ENCODE measurements around the gene C4orf50. TPM values are rescaled to one million over a fixed set of nuclear protein-coding genes. Genes with fewer than 3 reads are reported as not detected.

Gene C4orf50
- total and polyA plus RNA-seq, 2 of the 4 experiments (the other 2 are of a cell fraction), result not detected

GRCh38 chr4:6028168-6028567, 9.9 kb upstream of the C4orf50 start:
- H3K4me2 ChIP-seq (ENCODE audit: low read depth, low read length), result no peak overlapping the region
- no peaks in the 10 kb centered on the region for H3K9me1 ChIP-seq (ENCODE audit: insufficient read depth, low read length)
- TF ChIP-seq RAD21 (IDR thresholded peaks at IDR 0.05; ENCODE audit: low read length) (no peak), BHLHE40 (IDR thresholded peaks at IDR 0.05; ENCODE audit: low read depth, low read length) (no peak), CHD1 (IDR thresholded peaks at IDR 0.05; ENCODE audit: low read depth, low read length) (no peak), CTCF (conservative IDR thresholded peaks at IDR 0.05; ENCODE audit: low read depth, low read length) (no peak)
- TF ChIP-seq, protein P1, sequence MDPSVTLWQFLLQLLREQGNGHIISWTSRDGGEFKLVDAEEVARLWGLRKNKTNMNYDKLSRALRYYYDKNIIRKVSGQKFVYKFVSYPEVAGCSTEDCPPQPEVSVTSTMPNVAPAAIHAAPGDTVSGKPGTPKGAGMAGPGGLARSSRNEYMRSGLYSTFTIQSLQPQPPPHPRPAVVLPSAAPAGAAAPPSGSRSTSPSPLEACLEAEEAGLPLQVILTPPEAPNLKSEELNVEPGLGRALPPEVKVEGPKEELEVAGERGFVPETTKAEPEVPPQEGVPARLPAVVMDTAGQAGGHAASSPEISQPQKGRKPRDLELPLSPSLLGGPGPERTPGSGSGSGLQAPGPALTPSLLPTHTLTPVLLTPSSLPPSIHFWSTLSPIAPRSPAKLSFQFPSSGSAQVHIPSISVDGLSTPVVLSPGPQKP (IDR thresholded peaks at IDR 0.05; ENCODE audit: borderline replicate concordance, low read depth, low read length), result no peak
- no peaks in the 10 kb centered on the region for H3K27me3 ChIP-seq (ENCODE audit: control insufficient read depth, insufficient read depth, low read length)
- H3K4me1 ChIP-seq (ENCODE audit: control insufficient read depth, insufficient read depth, low read length), result no peaks in the 10 kb centered on the region
- no peak overlapping the region for H4K8ac ChIP-seq (ENCODE audit: low read depth in 2 of 2, low read length in 2 of 2)
- WGBS, 2 experiments (ENCODE audit: extremely low coverage in 2 of 2, insufficient read length in 1 of 2), result 0% methylated on average over 1 of the region's 10 CpGs; no CpG with 5 or more reads in 1 of the 2 experiments
- H4K20me1 ChIP-seq (ENCODE audit: insufficient read depth, low read length), result no peaks in the 10 kb centered on the region
- no peaks in the 10 kb centered on the region for H3K79me1 ChIP-seq (ENCODE audit: low read depth in 1 of 2, low read length in 2 of 2)
- DNase-seq, result no peak
- H2AFZ ChIP-seq (replicated peaks; ENCODE audit: low read length, poor library complexity), result no peak overlapping the region
- H3K36me3 ChIP-seq (ENCODE audit: control insufficient read depth, insufficient read depth, low read length), result no peaks in the 10 kb centered on the region
- H2AK5ac ChIP-seq (ENCODE audit: low read depth, low read length), result no peak overlapping the region
- H3K4me3 ChIP-seq (ENCODE audit: insufficient read depth, low read depth, low read length), result no peak overlapping the region
- BruUV-seq (replicated peaks), result no TSS peak
- no peak overlapping the region for H2BK5ac ChIP-seq (ENCODE audit: low read depth, low read length, poor library complexity, severe bottlenecking)
- no peak overlapping the region; the same call in 1 of the 2 replicates for H3K56ac ChIP-seq (ENCODE audit: extremely low read depth, insufficient read depth, low read length)
- ATAC-seq (ENCODE audit: low read depth), result no peak
- dilution Hi-C loops (cut with HindIII; ENCODE audit: low sequenced_read_pairs, unreplicated experiment) (no loop called here), in situ Hi-C loops (cut with MboI; ENCODE audit: low sequenced_read_pairs) (loop anchor here (25.0 kb wide), 2 partner anchors 109 to 409 kb away; no protein-coding TSS in a partner anchor), intact Hi-C loops (cut with micrococcal nuclease) (no loop called here)
- no peak overlapping the region for H3K18ac ChIP-seq (ENCODE audit: low read depth, low read length)
- no peak overlapping the region for H2AK9ac ChIP-seq (replicated peaks; ENCODE audit: low read depth, low read length, poor library complexity)
- H4K5ac ChIP-seq (ENCODE audit: low read depth, low read length), result no peak overlapping the region
- CTCF ChIA-PET, result no interaction called here
- H3K9ac ChIP-seq (ENCODE audit: low read depth, low read length), result no peak overlapping the region
- H3K23ac ChIP-seq (ENCODE audit: low read depth, low read length), result no peak overlapping the region
- no peak overlapping the region for H3K14ac ChIP-seq (replicated peaks; ENCODE audit: low read depth, low read length)
- no peak overlapping the region for H2BK20ac ChIP-seq (ENCODE audit: low read depth, low read length)
- POLR2A ChIA-PET (ENCODE audit: unreplicated experiment), result no interaction called here
- H2BK120ac ChIP-seq (ENCODE audit: low read depth, low read length), result no peak overlapping the region
- H2BK15ac ChIP-seq (ENCODE audit: low read depth, low read length), result no peak overlapping the region
- H3K4ac ChIP-seq (ENCODE audit: low read depth, low read length), result no peak overlapping the region
- H4K91ac ChIP-seq (ENCODE audit: insufficient read depth, low read depth, low read length), result no peak overlapping the region
- H3K9me3 ChIP-seq (ENCODE audit: control insufficient read depth, insufficient read depth, low read length), result no peaks in the 10 kb centered on the region
- H3K27ac ChIP-seq (ENCODE audit: insufficient read depth, low read length), result no peak overlapping the region

Data from IMR-90 (cell line).